ENCODE measurements around the gene AGXT2. TPM values are rescaled to one million over a fixed set of nuclear protein-coding genes. Genes with fewer than 3 reads are reported as not detected.

AGXT2 gene
- total RNA-seq, 1 experiment from 2014 or later = not detected

DNA sequence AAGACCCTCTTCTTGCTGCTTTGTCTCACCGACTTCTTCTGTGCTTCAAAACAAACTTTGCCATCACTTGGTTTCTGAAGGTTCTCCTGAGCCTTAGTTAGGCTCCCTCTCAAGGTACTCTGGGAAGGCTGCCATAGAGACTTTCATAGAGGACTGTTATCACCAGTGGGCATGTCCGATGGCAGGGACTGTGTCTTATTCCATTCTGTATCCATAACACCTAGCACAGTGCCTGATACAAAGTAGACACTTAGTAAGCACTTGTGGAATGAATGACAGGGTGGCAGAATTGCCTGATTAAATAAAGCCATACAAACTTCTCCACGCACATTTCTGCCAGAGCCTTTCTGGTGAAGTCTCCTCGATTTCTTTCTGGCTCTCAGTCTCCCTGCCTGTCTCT, 32.7 kb downstream of the AGXT2 start (continued):
- TF ChIP-seq, protein P1, sequence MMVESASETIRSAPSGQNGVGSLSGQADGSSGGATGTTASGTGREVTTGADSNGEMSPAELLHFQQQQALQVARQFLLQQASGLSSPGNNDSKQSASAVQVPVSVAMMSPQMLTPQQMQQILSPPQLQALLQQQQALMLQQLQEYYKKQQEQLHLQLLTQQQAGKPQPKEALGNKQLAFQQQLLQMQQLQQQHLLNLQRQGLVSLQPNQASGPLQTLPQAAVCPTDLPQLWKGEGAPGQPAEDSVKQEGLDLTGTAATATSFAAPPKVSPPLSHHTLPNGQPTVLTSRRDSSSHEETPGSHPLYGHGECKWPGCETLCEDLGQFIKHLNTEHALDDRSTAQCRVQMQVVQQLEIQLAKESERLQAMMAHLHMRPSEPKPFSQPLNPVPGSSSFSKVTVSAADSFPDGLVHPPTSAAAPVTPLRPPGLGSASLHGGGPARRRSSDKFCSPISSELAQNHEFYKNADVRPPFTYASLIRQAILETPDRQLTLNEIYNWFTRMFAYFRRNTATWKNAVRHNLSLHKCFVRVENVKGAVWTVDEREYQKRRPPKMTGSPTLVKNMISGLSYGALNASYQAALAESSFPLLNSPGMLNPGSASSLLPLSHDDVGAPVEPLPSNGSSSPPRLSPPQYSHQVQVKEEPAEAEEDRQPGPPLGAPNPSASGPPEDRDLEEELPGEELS (CRISPR knock-in tag; IDR thresholded peaks at IDR 0.05) = no peak
- TF ChIP-seq ATF1 (CRISPR knock-in tag; IDR thresholded peaks at IDR 0.05) = no peak
- TF ChIP-seq TCF7 (CRISPR knock-in tag; IDR thresholded peaks at IDR 0.05; ENCODE audit: low read depth) = no peak
- no peak for TF ChIP-seq NFATC4 (CRISPR knock-in tag; IDR thresholded peaks at IDR 0.05)

DNA sequence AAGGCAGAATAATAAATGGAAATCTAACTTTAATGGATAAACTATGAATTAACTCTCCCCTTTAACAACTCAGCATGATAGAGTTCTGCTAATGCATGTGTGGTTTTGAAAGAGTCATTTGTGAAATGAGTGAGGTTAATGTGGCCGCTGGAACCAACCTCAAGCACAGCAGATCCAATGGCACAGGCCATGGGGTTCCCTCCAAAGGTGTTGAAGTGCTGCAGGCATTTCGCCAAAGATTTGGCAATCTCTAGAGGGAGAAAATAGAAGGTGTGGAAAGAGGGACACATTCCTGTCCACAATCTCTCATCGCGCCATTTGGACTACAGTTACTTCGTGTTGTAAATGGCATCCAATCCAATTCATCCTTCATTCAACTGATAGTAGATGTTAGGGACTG, 35.0 kb downstream of the AGXT2 start:
- Mint-ChIP-seq H3K27ac (no peak overlapping the region), H3K27me3 (ENCODE audit: low read depth) (no peaks in the 10 kb centered on the region; the same call in 1 of the 2 replicates), H3K4me3 (no peak overlapping the region), H3K9me3 (peaks cover 16% of the 10 kb centered on the region), H3K36me3 (no peaks in the 10 kb centered on the region), H3K4me1 (no peaks in the 10 kb centered on the region)
- ChIA-PET POLR2A (no interaction called here), CTCF (no interaction called here)
- DNase-seq (ENCODE audit: low spot score) (no peak), ATAC-seq (no peak)
- TF ChIP-seq MYBL2 (CRISPR knock-in tag; IDR thresholded peaks at IDR 0.05) = no peak
- TF ChIP-seq NFYB (CRISPR knock-in tag; conservative IDR thresholded peaks at IDR 0.05; ENCODE audit: low read depth) = no peak
- TF ChIP-seq, protein P2, sequence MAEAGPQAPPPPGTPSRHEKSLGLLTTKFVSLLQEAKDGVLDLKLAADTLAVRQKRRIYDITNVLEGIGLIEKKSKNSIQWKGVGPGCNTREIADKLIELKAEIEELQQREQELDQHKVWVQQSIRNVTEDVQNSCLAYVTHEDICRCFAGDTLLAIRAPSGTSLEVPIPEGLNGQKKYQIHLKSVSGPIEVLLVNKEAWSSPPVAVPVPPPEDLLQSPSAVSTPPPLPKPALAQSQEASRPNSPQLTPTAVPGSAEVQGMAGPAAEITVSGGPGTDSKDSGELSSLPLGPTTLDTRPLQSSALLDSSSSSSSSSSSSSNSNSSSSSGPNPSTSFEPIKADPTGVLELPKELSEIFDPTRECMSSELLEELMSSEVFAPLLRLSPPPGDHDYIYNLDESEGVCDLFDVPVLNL (CRISPR knock-in tag; IDR thresholded peaks at IDR 0.05; ENCODE audit: borderline replicate concordance, low read depth) = no peak
- TF ChIP-seq, protein P3, sequence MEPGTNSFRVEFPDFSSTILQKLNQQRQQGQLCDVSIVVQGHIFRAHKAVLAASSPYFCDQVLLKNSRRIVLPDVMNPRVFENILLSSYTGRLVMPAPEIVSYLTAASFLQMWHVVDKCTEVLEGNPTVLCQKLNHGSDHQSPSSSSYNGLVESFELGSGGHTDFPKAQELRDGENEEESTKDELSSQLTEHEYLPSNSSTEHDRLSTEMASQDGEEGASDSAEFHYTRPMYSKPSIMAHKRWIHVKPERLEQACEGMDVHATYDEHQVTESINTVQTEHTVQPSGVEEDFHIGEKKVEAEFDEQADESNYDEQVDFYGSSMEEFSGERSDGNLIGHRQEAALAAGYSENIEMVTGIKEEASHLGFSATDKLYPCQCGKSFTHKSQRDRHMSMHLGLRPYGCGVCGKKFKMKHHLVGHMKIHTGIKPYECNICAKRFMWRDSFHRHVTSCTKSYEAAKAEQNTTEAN (CRISPR knock-in tag; IDR thresholded peaks at IDR 0.05) = no peak
- TF ChIP-seq, protein P4, sequence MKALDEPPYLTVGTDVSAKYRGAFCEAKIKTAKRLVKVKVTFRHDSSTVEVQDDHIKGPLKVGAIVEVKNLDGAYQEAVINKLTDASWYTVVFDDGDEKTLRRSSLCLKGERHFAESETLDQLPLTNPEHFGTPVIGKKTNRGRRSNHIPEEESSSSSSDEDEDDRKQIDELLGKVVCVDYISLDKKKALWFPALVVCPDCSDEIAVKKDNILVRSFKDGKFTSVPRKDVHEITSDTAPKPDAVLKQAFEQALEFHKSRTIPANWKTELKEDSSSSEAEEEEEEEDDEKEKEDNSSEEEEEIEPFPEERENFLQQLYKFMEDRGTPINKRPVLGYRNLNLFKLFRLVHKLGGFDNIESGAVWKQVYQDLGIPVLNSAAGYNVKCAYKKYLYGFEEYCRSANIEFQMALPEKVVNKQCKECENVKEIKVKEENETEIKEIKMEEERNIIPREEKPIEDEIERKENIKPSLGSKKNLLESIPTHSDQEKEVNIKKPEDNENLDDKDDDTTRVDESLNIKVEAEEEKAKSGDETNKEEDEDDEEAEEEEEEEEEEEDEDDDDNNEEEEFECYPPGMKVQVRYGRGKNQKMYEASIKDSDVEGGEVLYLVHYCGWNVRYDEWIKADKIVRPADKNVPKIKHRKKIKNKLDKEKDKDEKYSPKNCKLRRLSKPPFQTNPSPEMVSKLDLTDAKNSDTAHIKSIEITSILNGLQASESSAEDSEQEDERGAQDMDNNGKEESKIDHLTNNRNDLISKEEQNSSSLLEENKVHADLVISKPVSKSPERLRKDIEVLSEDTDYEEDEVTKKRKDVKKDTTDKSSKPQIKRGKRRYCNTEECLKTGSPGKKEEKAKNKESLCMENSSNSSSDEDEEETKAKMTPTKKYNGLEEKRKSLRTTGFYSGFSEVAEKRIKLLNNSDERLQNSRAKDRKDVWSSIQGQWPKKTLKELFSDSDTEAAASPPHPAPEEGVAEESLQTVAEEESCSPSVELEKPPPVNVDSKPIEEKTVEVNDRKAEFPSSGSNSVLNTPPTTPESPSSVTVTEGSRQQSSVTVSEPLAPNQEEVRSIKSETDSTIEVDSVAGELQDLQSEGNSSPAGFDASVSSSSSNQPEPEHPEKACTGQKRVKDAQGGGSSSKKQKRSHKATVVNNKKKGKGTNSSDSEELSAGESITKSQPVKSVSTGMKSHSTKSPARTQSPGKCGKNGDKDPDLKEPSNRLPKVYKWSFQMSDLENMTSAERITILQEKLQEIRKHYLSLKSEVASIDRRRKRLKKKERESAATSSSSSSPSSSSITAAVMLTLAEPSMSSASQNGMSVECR (CRISPR knock-in tag; IDR thresholded peaks at IDR 0.05; ENCODE audit: borderline replicate concordance) = no peak
- TF ChIP-seq NR3C1 (CRISPR knock-in tag; conservative IDR thresholded peaks at IDR 0.05; ENCODE audit: low read depth) = no peak
- no peak for TF ChIP-seq NR1H2 (CRISPR knock-in tag; IDR thresholded peaks at IDR 0.05)
- no peak for TF ChIP-seq ZNF317 (CRISPR knock-in tag; IDR thresholded peaks at IDR 0.05; ENCODE audit: borderline replicate concordance, low read depth)
- no peak for TF ChIP-seq HMGA2 (CRISPR knock-in tag; IDR thresholded peaks at IDR 0.05)
- TF ChIP-seq, protein P5, sequence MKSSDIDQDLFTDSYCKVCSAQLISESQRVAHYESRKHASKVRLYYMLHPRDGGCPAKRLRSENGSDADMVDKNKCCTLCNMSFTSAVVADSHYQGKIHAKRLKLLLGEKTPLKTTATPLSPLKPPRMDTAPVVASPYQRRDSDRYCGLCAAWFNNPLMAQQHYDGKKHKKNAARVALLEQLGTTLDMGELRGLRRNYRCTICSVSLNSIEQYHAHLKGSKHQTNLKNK (CRISPR knock-in tag; IDR thresholded peaks at IDR 0.05) = no peak
- no peak for TF ChIP-seq ZNF232 (CRISPR knock-in tag; IDR thresholded peaks at IDR 0.05)
- TF ChIP-seq CREM (CRISPR knock-in tag; IDR thresholded peaks at IDR 0.05) = no peak
- TF ChIP-seq, protein P6, sequence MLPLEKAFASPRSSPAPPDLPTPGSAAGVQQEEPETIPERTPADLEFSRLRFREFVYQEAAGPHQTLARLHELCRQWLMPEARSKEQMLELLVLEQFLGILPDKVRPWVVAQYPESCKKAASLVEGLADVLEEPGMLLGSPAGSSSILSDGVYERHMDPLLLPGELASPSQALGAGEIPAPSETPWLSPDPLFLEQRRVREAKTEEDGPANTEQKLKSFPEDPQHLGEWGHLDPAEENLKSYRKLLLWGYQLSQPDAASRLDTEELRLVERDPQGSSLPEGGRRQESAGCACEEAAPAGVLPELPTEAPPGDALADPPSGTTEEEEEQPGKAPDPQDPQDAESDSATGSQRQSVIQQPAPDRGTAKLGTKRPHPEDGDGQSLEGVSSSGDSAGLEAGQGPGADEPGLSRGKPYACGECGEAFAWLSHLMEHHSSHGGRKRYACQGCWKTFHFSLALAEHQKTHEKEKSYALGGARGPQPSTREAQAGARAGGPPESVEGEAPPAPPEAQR (CRISPR knock-in tag; IDR thresholded peaks at IDR 0.05) = no peak

Measured in WTC11 (cell line).